Liver (tissue), 9 donors: ENCODE measurements around the gene SLAIN1. TPM values are rescaled to one million over a fixed set of nuclear protein-coding genes. Genes with fewer than 3 reads are reported as not detected.

ENCODE experiments used
- DNase-seq: peaks from one replicate; pipeline ENCODE4 v3.0.0-alpha.2; 2017; ENCODE audit warnings: low spot score
- H3K27ac ChIP-seq, 2 donors: one replicate each; pipeline ENCODE4 v1.7.0; 2013; ENCODE audit warnings: inconsistent platforms in 2 of 2, low read length in 2 of 2, control low read depth in 1 of 2, low read depth in 1 of 2, mild to moderate bottlenecking in 1 of 2
- H3K27me3 ChIP-seq, 4 donors: one replicate each; pipeline versions ENCODE4 v1.6.1 to v1.7.0; 2013; ENCODE audit warnings: low read length in 3 of 4, inconsistent platforms in 1 of 4, mild to moderate bottlenecking in 1 of 4, moderate library complexity in 1 of 4; ENCODE audit not compliant: control insufficient read depth in 4 of 4, insufficient read depth in 4 of 4
- H3K36me3 ChIP-seq, 4 donors: one replicate each; pipeline versions ENCODE4 v1.6.1 to v1.7.0; 2013; ENCODE audit warnings: low read length in 3 of 4, mild to moderate bottlenecking in 3 of 4, low read depth in 1 of 4, moderate library complexity in 1 of 4; ENCODE audit not compliant: control insufficient read depth in 4 of 4, insufficient read depth in 3 of 4
- H3K4me1 ChIP-seq, 4 donors: one replicate each; pipeline versions ENCODE4 v1.6.1 to v1.7.0; 2013; ENCODE audit warnings: low read length in 3 of 4, mild to moderate bottlenecking in 3 of 4, moderate library complexity in 1 of 4; ENCODE audit not compliant: control insufficient read depth in 4 of 4, insufficient read depth in 4 of 4
- H3K4me3 ChIP-seq, 3 donors: one replicate each; pipeline versions ENCODE4 v1.6.1 to v1.7.0; 2013; ENCODE audit warnings: low read length in 3 of 3, control low read depth in 1 of 3, low read depth in 1 of 3, mild to moderate bottlenecking in 1 of 3
- H3K9ac ChIP-seq, 2 donors: one replicate each; pipeline ENCODE4 v1.7.0; 2013; ENCODE audit warnings: low read length in 2 of 2, mild to moderate bottlenecking in 2 of 2, moderate library complexity in 2 of 2, control low read depth in 1 of 2, low read depth in 1 of 2
- H3K9me3 ChIP-seq, 4 donors: one replicate each; pipeline versions ENCODE4 v1.6.1 to v1.7.0; 2013; ENCODE audit warnings: low read length in 3 of 4; ENCODE audit not compliant: control insufficient read depth in 4 of 4
- ATF3 ChIP-seq: IDR thresholded peaks from 2 replicates; pipeline ENCODE4 v1.6.1; 2016; ENCODE audit warnings: antibody characterized with exemption
- CTCF ChIP-seq: fragments of 150-350 bp; IDR thresholded peaks from 2 replicates; pipeline ENCODE4 v1.5.1; 2017; ENCODE audit warnings: improper control_type of control experiment, low read depth, low read length; ENCODE audit not compliant: missing input control
- EGR1 ChIP-seq, 2 donors: IDR thresholded peaks; 2 replicates each; pipeline ENCODE4 v1.6.1; 2016 to 2018; ENCODE audit warnings: antibody characterized with exemption in 2 of 2, low read depth in 2 of 2
- FOXA1 ChIP-seq: IDR thresholded peaks from 2 replicates; pipeline ENCODE4 v1.6.1; 2016; ENCODE audit warnings: antibody characterized with exemption
- FOXA2 ChIP-seq: IDR thresholded peaks from 2 replicates; pipeline ENCODE4 v1.6.1; 2016; ENCODE audit warnings: antibody characterized with exemption
- GABPA ChIP-seq, 2 donors: IDR thresholded peaks in 1 of 2; conservative IDR thresholded peaks in 1 of 2; 2 replicates each; pipeline ENCODE4 v1.6.1; 2016; ENCODE audit warnings: antibody characterized with exemption in 2 of 2, mild to moderate bottlenecking in 1 of 2, moderate library complexity in 1 of 2
- HNF4A ChIP-seq, 2 donors: conservative IDR thresholded peaks; 2 replicates each; pipeline ENCODE4 v1.6.1; 2016; ENCODE audit warnings: antibody characterized with exemption in 2 of 2, mild to moderate bottlenecking in 2 of 2
- HNF4G ChIP-seq: IDR thresholded peaks from 2 replicates; pipeline ENCODE4 v1.6.1; 2016; ENCODE audit warnings: antibody characterized with exemption
- JUND ChIP-seq, 2 donors: IDR thresholded peaks; 2 replicates each; pipeline ENCODE4 v1.6.1; 2016; ENCODE audit warnings: antibody characterized with exemption in 2 of 2
- MAX ChIP-seq: IDR thresholded peaks from 2 replicates; pipeline ENCODE4 v1.6.1; 2016; ENCODE audit warnings: antibody characterized with exemption
- NR2F2 ChIP-seq: IDR thresholded peaks from 2 replicates; pipeline ENCODE4 v1.6.1; 2016; ENCODE audit warnings: antibody characterized with exemption
- RAD21 ChIP-seq, 2 donors: IDR thresholded peaks; 2 replicates each; pipeline ENCODE4 v1.6.1; 2016; ENCODE audit warnings: antibody characterized with exemption in 2 of 2, mild to moderate bottlenecking in 2 of 2
- REST ChIP-seq: IDR thresholded peaks from 2 replicates; pipeline ENCODE4 v1.6.1; 2016; ENCODE audit warnings: antibody characterized with exemption, mild to moderate bottlenecking
- RXRA ChIP-seq, 2 donors: IDR thresholded peaks; 2 replicates each; pipeline ENCODE4 v1.6.1; 2017 to 2018; ENCODE audit warnings: antibody characterized with exemption in 2 of 2, mild to moderate bottlenecking in 1 of 2
- SP1 ChIP-seq: IDR thresholded peaks from 2 replicates; pipeline ENCODE4 v1.6.1; 2018; ENCODE audit warnings: antibody characterized with exemption, mild to moderate bottlenecking
- TAF1 ChIP-seq: conservative IDR thresholded peaks from 2 replicates; pipeline ENCODE4 v1.6.1; 2016; ENCODE audit warnings: antibody characterized with exemption, mild to moderate bottlenecking
- YY1 ChIP-seq: IDR thresholded peaks from 2 replicates; pipeline ENCODE4 v1.6.1; 2016; ENCODE audit warnings: antibody characterized with exemption, mild to moderate bottlenecking
- WGBS: extraction: QIAGEN DNeasy Blood & Tissue Kit; methylation state at CpG from one replicate; pipeline ENCODE4 v1.1.7; 2013; 5-methylcytosine and 5-hydroxymethylcytosine counted together
- polyA plus RNA-seq, 2 donors: library from polyadenylated mRNA; stranded (reverse) in 1 of 2; unstranded in 1 of 2; fragments of 200-250 nt in 1 of 2; fragments of >200 nt in 1 of 2; fragmentation: Nextera tagmentation in 1 of 2; extraction: Ambion mirVana in 1 of 2; gene quantifications; one replicate each; pipeline versions ENCODE4 v1.2.1 to v1.2.3, GENCODE V29; 2013 to 2015
- total RNA-seq, 2 donors: library from RNA; depleted of rRNA; stranded (reverse); fragments of >200 nt; gene quantifications; one replicate each; pipeline ENCODE4 v1.2.3, GENCODE V29; 2014
- donor health status: healthy.
- donor health status: healthy.
- donor health status: healthy.
- donor health status: healthy.
- donor health status: healthy.

The SLAIN1 gene
- total and polyA plus RNA-seq, 4 donors, result 1.9 to 7.9 (median 7.1) TPM

- Histone ChIP-seq H3K9ac (no peak overlapping the region), H3K4me3 (no peak overlapping the region), H3K9me3 (peaks cover 0 to 3% (median 0%) of the 10 kb centered on the region in 4 donors), H3K4me1 (no peaks in the 10 kb centered on the region), H3K27ac (no peak overlapping the region), H3K27me3 (peaks cover 0 to 12% (median 1%) of the 10 kb centered on the region in 4 donors), H3K36me3 (no peaks in the 10 kb centered on the region)
- DNase-seq, result no peak
- TF ChIP-seq TAF1, result no peak
- no peak for TF ChIP-seq NR2F2
- no peak for TF ChIP-seq ATF3
- TF ChIP-seq EGR1 (IDR thresholded peaks at IDR 0.05; ENCODE audit: low read depth in 2 of 2), result no peak
- TF ChIP-seq FOXA1, result no peak
- TF ChIP-seq CTCF, result no peak
These were observed 22.6 kb upstream of the SLAIN1 start for GRCh38 chr13:77674852-77675251.

- TF ChIP-seq HNF4A (conservative IDR thresholded peaks at IDR 0.05), result no peak
- no peak for TF ChIP-seq YY1
- TF ChIP-seq REST, result no peak
- no peak for TF ChIP-seq GABPA (IDR thresholded peaks at IDR 0.05 in 1 of 2, conservative IDR thresholded peaks at IDR 0.05 in 1 of 2)
- no peak for TF ChIP-seq FOXA1
- TF ChIP-seq MAX, result no peak
- no peak for TF ChIP-seq FOXA2
- no peak for TF ChIP-seq RXRA (IDR thresholded peaks at IDR 0.05)
- no peak for TF ChIP-seq TAF1
- no peak for TF ChIP-seq ATF3
- no peak for TF ChIP-seq JUND (IDR thresholded peaks at IDR 0.05)
- no peak for TF ChIP-seq SP1
- TF ChIP-seq HNF4G, result no peak
- no peak for TF ChIP-seq RAD21 (IDR thresholded peaks at IDR 0.05)
- no peak overlapping the region for H3K9ac ChIP-seq
- 67% methylated on average over 5 of the region's 5 CpGs for WGBS
These were observed 18.7 kb upstream of the SLAIN1 start for GRCh38 chr13:77678691-77679235.

More at GRCh38 chr13:77678691-77679235, 18.7 kb upstream of the SLAIN1 start:
- Histone ChIP-seq H3K27ac (no peak overlapping the region), H3K36me3 (no peaks in the 10 kb centered on the region), H3K4me1 (no peaks in the 10 kb centered on the region), H3K9me3 (peaks cover 0 to 3% (median 0%) of the 10 kb centered on the region in 4 donors), H3K27me3 (peaks cover 0 to 10% (median 1%) of the 10 kb centered on the region in 4 donors), H3K4me3 (no peak overlapping the region)
- no peak for DNase-seq
